HEK293 (cell line): ENCODE results near the gene ZNF562.

Source experiments
- CTCF ChIA-PET: fragments of 350-600 bp; formaldehyde crosslinking; extraction: SDS; loops from one replicate; lab custom pipeline; 2021; ENCODE audit warnings: antibody characterized with exemption; lab: Yijun Ruan, JAX
- POLR2A ChIA-PET: fragments of 300-600 bp; formaldehyde crosslinking; extraction: SDS; loops from one replicate; lab custom pipeline; 2020; ENCODE audit warnings: antibody characterized with exemption, inconsistent platforms; lab: Yijun Ruan, JAX
- H3K27ac ChIP-seq: fragments of 200-500 bp; sonication (Bioruptor generic); 2 replicates; pipeline ENCODE4 v1.5.1; 2014; ENCODE audit warnings: low read depth, low read length, control low read depth, inconsistent platforms; ENCODE audit errors: extremely low read depth
- H3K36me3 ChIP-seq, 2 experiments: fragments of 200-500 bp in 1 of 2; sonication (Bioruptor generic) in 1 of 2; 1 replicate in 1 of 2; 2 replicates in 1 of 2; pipeline ENCODE4 v1.5.1; 2014 to 2017; ENCODE audit warnings: inconsistent platforms in 2 of 2, low read length in 2 of 2; ENCODE audit not compliant: control insufficient read depth in 2 of 2, insufficient read depth in 1 of 2
- H3K4me1 ChIP-seq: fragments of 200-500 bp; sonication (Bioruptor generic); 2 replicates; pipeline ENCODE4 v1.5.1; 2014; ENCODE audit warnings: mild to moderate bottlenecking, low read length, inconsistent platforms; ENCODE audit not compliant: control insufficient read depth, insufficient read depth
- H3K4me3 ChIP-seq: 2 replicates; pipeline ENCODE4 v1.5.1; 2011; ENCODE audit warnings: low read depth, mild to moderate bottlenecking, control low read depth, low read length, moderate library complexity
- H3K9me3 ChIP-seq: fragments of 200-500 bp; sonication (Bioruptor generic); 2 replicates; pipeline ENCODE4 v1.5.1; 2014; ENCODE audit warnings: low read depth, low read length, inconsistent platforms; ENCODE audit not compliant: control insufficient read depth, insufficient read depth
- PRDM6 ChIP-seq: fragments of 450-650 bp; formaldehyde crosslinking; IDR thresholded peaks from 2 replicates; pipeline ENCODE4 v1.5.1; 2017; ENCODE audit warnings: missing biosample characterization, missing genetic modification characterization
- TSHZ1 ChIP-seq: fragments of 450-650 bp; formaldehyde crosslinking; IDR thresholded peaks from 2 replicates; pipeline ENCODE4 v1.5.1; 2016; ENCODE audit warnings: missing biosample characterization, missing genetic modification characterization, borderline replicate concordance
- ZBTB21 ChIP-seq: fragments of 450-650 bp; formaldehyde crosslinking; IDR thresholded peaks from 2 replicates; pipeline ENCODE4 v1.5.1; 2017; ENCODE audit warnings: missing biosample characterization, missing genetic modification characterization
- ZNF18 ChIP-seq: fragments of 450-650 bp; formaldehyde crosslinking; IDR thresholded peaks from 2 replicates; pipeline ENCODE4 v1.5.1; 2016; ENCODE audit warnings: missing biosample characterization, missing genetic modification characterization
- ZNF2 ChIP-seq: fragments of 450-650 bp; formaldehyde crosslinking; IDR thresholded peaks from 2 replicates; pipeline ENCODE4 v1.5.1; 2016; ENCODE audit warnings: missing biosample characterization, missing genetic modification characterization
- ZNF266 ChIP-seq: fragments of 450-650 bp; formaldehyde crosslinking; IDR thresholded peaks from 2 replicates; pipeline ENCODE4 v1.5.1; 2016; ENCODE audit warnings: missing biosample characterization, missing genetic modification characterization, low read depth
- ZNF341 ChIP-seq: fragments of 450-650 bp; formaldehyde crosslinking; IDR thresholded peaks from 2 replicates; pipeline ENCODE4; 2016; ENCODE audit warnings: low read depth, missing biosample characterization, missing genetic modification characterization
- ZNF510 ChIP-seq: fragments of 450-650 bp; formaldehyde crosslinking; IDR thresholded peaks from 2 replicates; pipeline ENCODE4 v1.5.1; 2018; ENCODE audit warnings: mild to moderate bottlenecking, missing genetic modification characterization, missing biosample characterization; ENCODE audit not compliant: insufficient replicate concordance
- ZNF555 ChIP-seq: fragments of 450-650 bp; formaldehyde crosslinking; conservative IDR thresholded peaks from 2 replicates; pipeline ENCODE4 v1.5.1; 2017; ENCODE audit warnings: missing biosample characterization, mild to moderate bottlenecking, missing genetic modification characterization, inconsistent platforms
- ZNF596 ChIP-seq: fragments of 450-650 bp; IDR thresholded peaks from 2 replicates; pipeline ENCODE4 v1.5.0; 2018; ENCODE audit warnings: missing biosample characterization, mild to moderate bottlenecking, missing genetic modification characterization, moderate library complexity
- ZSCAN30 ChIP-seq: fragments of 450-650 bp; IDR thresholded peaks from 2 replicates; pipeline ENCODE4 v1.5.1; 2018; ENCODE audit warnings: missing biosample characterization, mild to moderate bottlenecking, missing genetic modification characterization, moderate library complexity
- TF ChIP-seq, protein P1 (sequence below): fragments of 450-650 bp; formaldehyde crosslinking; IDR thresholded peaks from 2 replicates; pipeline ENCODE4 v1.5.1; 2016; ENCODE audit warnings: missing biosample characterization, missing genetic modification characterization
- TF ChIP-seq, protein P2 (sequence below): fragments of 450-650 bp; formaldehyde crosslinking; IDR thresholded peaks from 2 replicates; pipeline ENCODE4 v1.5.1; 2016; ENCODE audit warnings: missing biosample characterization, missing genetic modification characterization
- TF ChIP-seq, protein P3 (sequence below): IDR thresholded peaks from 2 replicates; pipeline ENCODE4 v1.6.1; 2011; ENCODE audit warnings: mild to moderate bottlenecking, low read depth, low read length, borderline replicate concordance

ZNF562 gene

GRCh38 chr19:9621156-9622037 lies 53.5 kb downstream of the ZNF562 start, which contains the start of gene ZNF561 (continued):
- TF ChIP-seq ZNF18 (tag by site-specific recombination): 0 out of 2 replicates have a peak, but pooled peaks have one; percentile 38
- no peak; the same call in 1 of the 2 replicates for TF ChIP-seq ZSCAN30 (tag by site-specific recombination)
- TF ChIP-seq, protein P1, sequence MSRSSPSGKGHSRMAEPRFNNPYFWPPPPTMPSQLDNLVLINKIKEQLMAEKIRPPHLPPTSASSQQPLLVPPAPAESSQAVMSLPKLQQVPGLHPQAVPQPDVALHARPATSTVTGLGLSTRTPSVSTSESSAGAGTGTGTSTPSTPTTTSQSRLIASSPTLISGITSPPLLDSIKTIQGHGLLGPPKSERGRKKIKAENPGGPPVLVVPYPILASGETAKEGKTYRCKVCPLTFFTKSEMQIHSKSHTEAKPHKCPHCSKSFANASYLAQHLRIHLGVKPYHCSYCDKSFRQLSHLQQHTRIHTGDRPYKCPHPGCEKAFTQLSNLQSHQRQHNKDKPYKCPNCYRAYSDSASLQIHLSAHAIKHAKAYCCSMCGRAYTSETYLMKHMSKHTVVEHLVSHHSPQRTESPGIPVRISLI: peak; percentile 26; the same call in 1 of the 2 replicates
- TF ChIP-seq, protein P2, sequence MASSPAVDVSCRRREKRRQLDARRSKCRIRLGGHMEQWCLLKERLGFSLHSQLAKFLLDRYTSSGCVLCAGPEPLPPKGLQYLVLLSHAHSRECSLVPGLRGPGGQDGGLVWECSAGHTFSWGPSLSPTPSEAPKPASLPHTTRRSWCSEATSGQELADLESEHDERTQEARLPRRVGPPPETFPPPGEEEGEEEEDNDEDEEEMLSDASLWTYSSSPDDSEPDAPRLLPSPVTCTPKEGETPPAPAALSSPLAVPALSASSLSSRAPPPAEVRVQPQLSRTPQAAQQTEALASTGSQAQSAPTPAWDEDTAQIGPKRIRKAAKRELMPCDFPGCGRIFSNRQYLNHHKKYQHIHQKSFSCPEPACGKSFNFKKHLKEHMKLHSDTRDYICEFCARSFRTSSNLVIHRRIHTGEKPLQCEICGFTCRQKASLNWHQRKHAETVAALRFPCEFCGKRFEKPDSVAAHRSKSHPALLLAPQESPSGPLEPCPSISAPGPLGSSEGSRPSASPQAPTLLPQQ: peak; percentile 83
- TF ChIP-seq, protein P3, sequence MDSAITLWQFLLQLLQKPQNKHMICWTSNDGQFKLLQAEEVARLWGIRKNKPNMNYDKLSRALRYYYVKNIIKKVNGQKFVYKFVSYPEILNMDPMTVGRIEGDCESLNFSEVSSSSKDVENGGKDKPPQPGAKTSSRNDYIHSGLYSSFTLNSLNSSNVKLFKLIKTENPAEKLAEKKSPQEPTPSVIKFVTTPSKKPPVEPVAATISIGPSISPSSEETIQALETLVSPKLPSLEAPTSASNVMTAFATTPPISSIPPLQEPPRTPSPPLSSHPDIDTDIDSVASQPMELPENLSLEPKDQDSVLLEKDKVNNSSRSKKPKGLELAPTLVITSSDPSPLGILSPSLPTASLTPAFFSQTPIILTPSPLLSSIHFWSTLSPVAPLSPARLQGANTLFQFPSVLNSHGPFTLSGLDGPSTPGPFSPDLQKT: peak; percentile 47; the same call in 1 of the 2 replicates
- no peak for TF ChIP-seq TSHZ1
- TF ChIP-seq ZBTB21: peak; percentile 89
- TF ChIP-seq PRDM6 (tag by site-specific recombination): no peak; the same call in 1 of the 2 replicates
- peak; percentile 88 for TF ChIP-seq ZNF2 (tag by site-specific recombination)
- no peak for TF ChIP-seq ZNF266
- TF ChIP-seq ZNF510 (tag by site-specific recombination): no peak

GRCh38 chr19:9620842-9621155 lies 54.1 kb downstream of the ZNF562 start:
- CTCF ChIA-PET: no interaction called here
- peak overlapping the region; percentile 79 for H3K27ac ChIP-seq
- H3K4me1 ChIP-seq: 0 out of 2 replicates have a peak, but pooled peaks cover 2% of the 10 kb centered on the region
- no peaks in the 10 kb centered on the region for H3K9me3 ChIP-seq
- peaks cover 33 to 37% of the 10 kb centered on the region in 2 experiments for H3K36me3 ChIP-seq
- peak overlapping the region; percentile 94 for H3K4me3 ChIP-seq
- POLR2A ChIA-PET: no interaction called here
- TF ChIP-seq ZNF555: no peak
- no peak for TF ChIP-seq ZNF596 (tag by site-specific recombination)
- TF ChIP-seq ZNF341 (tag by site-specific recombination): peak; percentile 74
